Hippocampal formation (tissue), 2 donors: ENCODE data around the gene PACRG.

Experiments
- DNase-seq, 2 donors: peaks; one replicate each; lab custom pipeline; 2025; lab: John Stamatoyannopoulos, UW

Gene PACRG

DNA sequence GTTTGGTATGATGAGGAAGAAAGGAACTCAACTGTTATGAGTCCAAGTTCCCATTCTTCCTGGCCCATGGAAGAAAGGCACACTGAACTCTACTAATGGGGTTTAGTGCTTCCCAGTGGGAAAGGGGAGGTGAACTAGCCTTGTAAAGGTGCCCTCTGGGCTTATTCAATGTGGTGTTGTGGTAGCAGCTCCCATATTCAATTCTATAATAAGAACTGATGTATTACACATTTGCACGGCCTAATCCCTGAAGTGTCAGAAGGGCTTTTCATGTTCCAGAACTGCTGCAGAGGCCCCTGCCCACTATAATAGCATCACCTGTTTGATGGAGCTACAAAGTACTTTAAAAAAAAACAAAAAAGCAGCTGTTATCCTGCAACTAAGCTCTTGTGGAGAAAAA is 17.4 kb upstream of the PACRG start:
- no peak for DNase-seq

DNA sequence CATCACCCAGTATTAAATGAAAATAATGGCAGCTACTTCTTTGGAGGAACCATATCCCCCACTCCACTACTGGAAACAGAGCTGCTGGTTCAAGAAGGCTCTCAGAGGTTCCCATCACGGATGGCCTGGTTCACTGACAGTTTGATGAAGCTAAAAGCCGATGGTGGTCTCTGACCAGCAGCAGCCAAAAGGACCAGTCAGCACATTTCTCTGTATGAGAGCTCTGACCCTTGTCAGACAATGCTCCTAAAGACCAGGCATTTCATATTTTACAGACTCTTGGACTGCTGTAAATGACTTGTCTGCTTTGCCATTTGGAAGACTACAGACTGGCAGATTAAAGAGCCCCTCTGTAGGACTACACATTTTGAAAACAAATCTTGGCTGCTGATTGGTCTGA is 16.8 kb upstream of the PACRG start:
- no peak for DNase-seq

- no peak for DNase-seq
Measured at GRCh38 chr6:162711376-162711775, 16.4 kb upstream of the PACRG start.

GRCh38 chr6:162712694-162713093 is 15.1 kb upstream of the PACRG start:
- DNase-seq = no peak

DNA sequence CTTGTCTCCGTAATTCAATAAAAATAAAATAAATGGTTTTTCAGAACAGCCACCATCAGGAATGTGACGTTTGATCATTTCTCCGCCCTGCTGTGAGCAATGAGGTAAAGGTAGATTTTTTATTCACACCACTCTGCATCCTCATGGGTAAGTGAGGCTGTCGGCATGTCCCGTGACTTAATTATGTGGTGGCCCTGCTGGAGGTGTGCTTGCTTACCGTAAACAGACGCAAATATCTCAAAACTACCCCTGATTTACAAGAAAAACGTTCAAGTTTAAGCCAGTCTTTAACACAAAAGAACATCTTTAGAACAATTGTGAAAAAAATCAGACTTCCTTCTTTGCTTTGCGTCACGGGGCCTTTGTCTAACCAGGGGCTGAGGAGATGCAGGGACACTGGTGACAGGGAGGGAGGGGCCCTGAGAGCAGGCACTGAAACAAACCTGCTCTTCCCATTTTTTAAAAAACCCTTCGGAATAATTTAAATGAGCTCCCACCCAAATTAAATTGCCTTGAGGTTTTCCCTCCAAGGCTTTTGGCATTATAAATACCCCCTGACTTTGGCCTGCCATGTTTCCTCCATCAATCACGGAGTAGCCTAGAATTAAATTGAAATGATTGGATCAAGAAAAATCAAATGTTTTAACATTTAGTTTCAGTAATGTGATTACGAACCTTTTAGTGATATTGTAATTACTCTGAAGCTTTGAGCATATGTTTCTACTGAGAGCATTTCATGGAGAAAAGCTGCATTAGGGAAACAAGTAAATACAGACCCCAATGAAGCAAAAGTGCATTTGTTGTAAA is 13.6 kb upstream of the PACRG start:
- no peak for DNase-seq

GRCh38 chr6:162715601-162716000 is 12.2 kb upstream of the PACRG start:
- DNase-seq = no peak

DNA sequence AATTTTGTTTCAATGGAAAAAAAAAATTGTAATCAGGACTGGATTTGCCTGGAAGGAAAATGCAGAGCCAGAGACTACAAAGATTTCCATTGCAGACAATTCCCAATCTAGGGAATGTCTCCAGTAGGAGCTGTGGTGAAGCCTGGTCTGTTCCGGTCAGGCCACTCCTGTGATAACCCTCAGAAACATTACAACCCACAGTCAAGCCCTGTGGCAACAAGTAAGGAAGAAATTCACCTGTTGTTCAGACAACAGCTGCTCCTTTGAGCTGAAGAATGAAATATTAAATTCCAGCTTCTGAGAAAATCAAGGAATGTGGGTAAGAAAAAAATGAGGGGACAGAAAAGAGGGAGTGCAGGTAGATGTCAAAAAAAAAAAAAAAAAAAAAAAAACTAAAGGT is 8.2 kb upstream of the PACRG start:
- DNase-seq = no peak

DNA sequence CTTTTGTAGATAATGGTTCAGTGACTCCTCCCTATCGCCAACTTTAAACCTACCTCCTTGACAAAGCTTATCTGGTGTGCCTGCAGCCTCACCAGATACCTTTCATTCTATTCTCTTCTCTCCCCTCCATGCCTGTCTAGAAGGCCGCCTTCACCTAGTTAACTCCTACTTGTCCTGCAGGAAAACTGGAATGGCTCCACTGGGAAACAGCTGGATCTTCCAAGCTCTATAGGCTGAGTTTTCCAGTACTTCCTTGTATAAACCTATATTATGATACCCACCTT is 6.4 kb upstream of the PACRG start:
- no peak for DNase-seq

- no peak for DNase-seq
Measured at GRCh38 chr6:162722226-162722625, 5.5 kb upstream of the PACRG start.

DNA sequence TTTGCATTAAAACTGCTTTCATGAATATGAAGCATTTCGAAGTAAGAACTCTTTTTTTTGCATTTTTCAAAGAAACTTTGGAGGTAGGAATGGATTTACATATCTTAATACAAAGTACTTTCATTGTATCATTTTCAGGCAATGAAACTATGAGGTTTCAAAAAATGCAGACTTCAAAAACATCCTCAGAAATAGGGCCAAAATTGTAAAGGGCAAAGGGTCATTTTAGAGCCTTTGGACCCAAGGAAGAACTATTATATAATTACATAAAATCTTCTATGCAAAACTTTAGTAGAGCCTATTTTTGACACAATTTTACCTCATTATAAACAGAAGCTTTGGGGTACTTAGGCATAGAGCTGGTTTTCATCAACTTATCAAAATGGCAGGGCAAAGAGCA is 5.1 kb upstream of the PACRG start:
- DNase-seq = no peak

DNA sequence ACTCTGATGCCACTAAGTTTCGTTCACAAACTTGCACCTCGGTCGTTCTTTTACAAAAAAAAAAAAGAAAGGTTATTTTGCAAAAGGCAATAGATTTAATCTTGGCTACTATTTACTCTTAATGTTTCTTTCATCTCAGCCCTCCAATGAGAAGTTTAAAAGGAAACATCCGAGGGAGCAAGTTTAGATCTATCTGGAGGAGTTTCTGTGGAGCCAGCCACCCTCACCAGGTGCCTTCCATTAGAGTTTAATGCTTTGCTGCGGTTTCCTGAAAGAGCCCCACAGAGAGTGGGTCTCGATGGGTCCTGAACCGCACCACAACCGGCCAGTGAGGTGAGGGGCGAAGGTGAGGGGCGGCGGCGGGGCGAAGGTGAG is 840 bp upstream of the PACRG start:
- no peak for DNase-seq

DNA sequence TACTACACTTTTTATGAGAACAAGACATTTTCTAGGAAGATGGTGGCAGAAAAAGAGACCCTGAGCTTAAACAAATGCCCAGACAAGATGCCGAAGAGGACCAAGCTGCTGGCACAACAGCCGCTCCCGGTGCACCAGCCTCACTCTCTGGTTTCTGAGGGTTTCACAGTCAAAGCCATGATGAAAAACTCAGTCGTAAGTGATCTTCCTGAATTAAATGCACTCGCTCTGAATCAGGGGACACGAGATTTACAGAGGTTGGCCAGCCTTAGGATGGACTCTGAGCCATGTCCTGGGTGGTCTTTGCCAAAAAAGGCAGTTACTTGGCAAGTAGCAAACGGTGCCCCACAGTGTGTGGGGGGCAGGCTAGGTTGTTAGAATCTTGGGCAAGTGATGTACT is 423 bp downstream of the PACRG start:
- peak; percentile 27 to 63 for DNase-seq

DNA sequence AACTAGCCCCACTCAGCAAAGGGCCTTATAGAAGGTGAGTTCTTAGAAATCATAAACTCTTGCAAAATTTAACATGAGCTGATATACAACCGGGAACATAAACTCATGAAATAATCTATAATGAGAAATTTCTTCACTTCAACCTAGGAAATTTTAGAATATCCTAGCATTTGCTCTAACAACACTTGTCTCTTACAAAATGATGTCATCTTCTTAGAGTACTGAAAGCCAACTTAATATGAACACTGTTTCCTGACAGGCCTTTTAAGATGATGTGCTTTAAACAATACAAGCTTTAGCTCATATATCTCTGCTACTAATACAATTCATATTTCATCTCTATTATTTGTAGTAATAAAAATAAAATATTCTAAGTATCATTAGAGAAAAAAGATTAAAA is 932 bp downstream of the PACRG start:
- DNase-seq = no peak

DNA sequence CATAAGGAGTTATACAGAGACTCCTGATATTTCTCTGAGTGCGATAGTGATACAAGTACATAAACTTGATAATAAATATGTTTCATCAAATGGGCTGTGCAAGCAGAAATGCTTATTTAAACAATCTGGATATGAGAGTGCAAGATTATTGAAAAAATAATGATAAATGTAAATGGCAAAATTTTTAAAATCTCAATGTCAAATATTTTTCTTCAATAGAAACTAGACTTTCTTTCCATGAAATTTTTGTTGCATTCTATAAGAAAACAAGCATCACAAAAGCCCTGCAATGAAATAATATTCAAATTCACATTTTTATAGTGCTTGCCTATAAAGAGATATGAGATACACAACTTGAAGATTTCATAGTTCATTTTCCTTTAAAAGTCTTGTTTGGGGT is 2.7 kb downstream of the PACRG start:
- no peak for DNase-seq

DNA sequence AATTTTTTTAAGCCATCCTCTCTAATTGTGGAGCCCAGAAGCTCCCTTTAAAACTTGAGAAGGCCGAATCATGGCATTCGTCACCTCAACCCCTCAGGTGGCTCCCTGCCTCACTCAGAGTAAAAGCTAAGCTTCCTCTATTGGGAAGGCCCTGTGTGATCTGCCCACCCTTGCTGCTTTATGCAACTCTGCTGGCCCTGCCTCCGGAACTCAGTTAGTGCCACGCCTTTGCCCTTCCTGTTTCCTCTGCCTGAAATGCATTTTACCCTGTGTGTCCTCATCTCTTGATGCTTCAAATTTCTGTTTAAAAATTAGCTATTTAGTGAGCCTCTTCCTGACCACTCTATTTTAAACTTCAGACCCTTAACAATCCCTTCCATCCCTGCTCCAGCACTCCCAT is 5.7 kb downstream of the PACRG start:
- DNase-seq = no peak

GRCh38 chr6:162736961-162737360 is 9.2 kb downstream of the PACRG start:
- no peak for DNase-seq

- DNase-seq = no peak
Measured at GRCh38 chr6:162750776-162751175, 23.0 kb downstream of the PACRG start.

GRCh38 chr6:162751211-162751859 is 23.6 kb downstream of the PACRG start:
- DNase-seq = no peak

- no peak for DNase-seq
Measured at GRCh38 chr6:162753775-162754174, 26.0 kb downstream of the PACRG start.

DNA sequence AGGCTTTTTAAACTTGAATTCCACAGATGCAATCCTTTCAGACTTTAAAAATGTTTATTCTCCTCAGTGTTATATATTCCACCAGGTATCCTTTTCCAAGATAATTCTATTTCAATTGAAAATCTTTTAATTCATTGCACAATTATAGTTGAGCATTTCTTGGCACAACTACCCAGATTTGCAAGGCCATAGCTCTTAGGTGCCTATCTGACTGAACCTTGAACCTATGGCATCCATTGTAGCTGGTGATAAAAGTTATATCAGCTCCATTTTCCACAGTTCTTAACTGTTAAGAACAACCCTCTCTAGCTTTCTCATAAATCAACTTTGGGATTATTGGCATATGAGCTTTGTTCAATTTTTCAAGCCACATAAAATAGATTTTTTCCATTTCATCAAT is 42.4 kb downstream of the PACRG start:
- DNase-seq = no peak

DNA sequence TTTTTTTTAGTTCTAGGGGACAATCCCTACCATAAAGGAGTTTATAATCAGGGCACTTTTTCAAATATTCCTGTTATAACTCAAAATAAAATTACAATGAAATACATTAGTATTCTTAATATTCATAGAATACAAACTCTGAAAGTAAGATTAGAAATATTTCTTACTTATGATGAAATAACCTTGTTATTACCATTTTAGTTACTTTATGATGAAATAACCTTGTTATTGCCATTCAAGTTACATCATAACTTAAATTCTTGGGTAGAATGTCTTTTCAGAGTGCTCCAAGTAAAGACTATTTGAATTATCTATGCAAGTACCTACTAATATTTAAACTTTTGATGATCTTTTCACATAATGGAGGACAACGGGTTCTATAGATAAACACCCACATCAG is 43.2 kb downstream of the PACRG start:
- no peak for DNase-seq

DNA sequence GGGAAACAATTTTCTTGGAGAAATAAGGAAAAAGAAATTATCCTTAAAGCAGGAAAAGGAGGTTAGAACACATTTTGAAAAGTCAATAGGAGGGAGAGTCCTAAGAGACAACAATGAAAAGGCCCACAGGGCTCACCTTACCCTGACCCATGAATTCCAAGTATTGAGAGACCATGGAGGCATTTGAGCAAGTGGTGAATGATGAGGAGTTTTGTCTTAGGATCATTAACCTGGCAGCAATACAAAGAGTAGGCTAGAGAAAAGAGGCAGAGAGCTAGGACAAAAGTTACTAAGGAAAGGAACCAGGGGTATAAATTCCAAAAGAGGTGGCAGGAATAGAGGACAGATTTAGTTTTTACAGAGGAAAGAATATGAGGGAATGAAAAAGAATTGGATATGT is 44.7 kb downstream of the PACRG start:
- DNase-seq = no peak

DNA sequence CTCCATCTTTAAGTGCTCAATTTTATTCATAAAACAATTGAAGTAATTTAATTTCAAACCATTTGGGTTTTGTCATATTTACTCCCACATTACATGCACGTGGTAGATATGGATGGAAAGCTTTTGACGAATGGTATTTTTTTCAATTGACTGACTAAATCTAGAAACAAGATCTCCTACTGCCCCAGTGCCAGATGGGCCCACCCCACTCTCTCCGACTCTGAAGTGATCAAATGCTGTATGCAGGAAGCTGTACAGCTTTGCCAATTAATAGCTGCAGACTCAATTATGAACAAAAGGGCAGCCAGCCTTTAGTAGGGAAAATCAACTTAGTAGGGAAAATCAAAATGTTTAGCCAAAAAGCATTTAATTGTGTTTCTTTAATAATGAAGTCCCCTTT is 46.2 kb downstream of the PACRG start:
- no peak for DNase-seq

DNA sequence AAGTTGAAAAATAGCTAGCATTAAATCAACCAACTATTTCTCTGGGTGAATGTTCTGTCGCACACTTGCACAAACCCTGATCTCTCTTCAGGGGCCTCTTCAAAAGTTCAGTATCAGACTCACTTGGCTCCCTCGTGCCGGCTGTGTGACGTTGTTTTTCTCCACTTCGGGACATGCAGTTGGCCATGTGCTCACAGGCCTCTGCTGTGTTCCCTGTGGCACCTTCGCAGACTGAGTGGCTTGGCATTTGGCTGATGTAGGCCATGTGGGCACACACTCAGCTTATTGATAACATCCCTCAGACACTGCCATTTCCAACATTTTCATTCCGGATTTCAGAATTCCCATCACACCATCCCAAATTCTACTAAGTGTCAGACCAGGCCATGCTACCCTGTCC is 49.3 kb downstream of the PACRG start:
- no peak for DNase-seq
